Measurements from ENCODE around the gene TUSC2. TPM values are rescaled to one million over a fixed set of nuclear protein-coding genes. Genes with fewer than 3 reads are reported as not detected.

TUSC2 gene
- total and polyA plus RNA-seq, 2 of the 13 experiments (the other 11 are each of a cell fraction or from before 2014, with no cell fraction given): 36.7 to 39.1 TPM

GRCh38 chr3:50299929-50300680, 27.9 kb downstream of the TUSC2 start (continued):
- TF ChIP-seq ZBTB10 (CRISPR knock-in tag; IDR thresholded peaks at IDR 0.05; ENCODE audit: borderline replicate concordance): no peak; the same call in 1 of the 2 replicates
- TF ChIP-seq KLF13 (CRISPR knock-in tag; IDR thresholded peaks at IDR 0.05): no peak
- TF ChIP-seq ZNF572 (CRISPR knock-in tag; IDR thresholded peaks at IDR 0.05): no peak
- no peak for TF ChIP-seq SP1 (IDR thresholded peaks at IDR 0.05)
- no peak for TF ChIP-seq SP1 (CRISPR knock-in tag; IDR thresholded peaks at IDR 0.05)
- no peak; the same call in 1 of the 2 replicates for TF ChIP-seq KAT8 (CRISPR knock-in tag; IDR thresholded peaks at IDR 0.05)
- no peak for TF ChIP-seq LCORL (IDR thresholded peaks at IDR 0.05)
- peak; percentile 35; the same call in 1 of the 2 replicates for TF ChIP-seq LCORL (CRISPR knock-in tag; IDR thresholded peaks at IDR 0.05)
- no peak for TF ChIP-seq MBNL3 (CRISPR knock-in tag; conservative IDR thresholded peaks at IDR 0.05)
- TF ChIP-seq CC2D1A (CRISPR knock-in tag; IDR thresholded peaks at IDR 0.05): no peak
- TF ChIP-seq ZNF883 (CRISPR knock-in tag; IDR thresholded peaks at IDR 0.05; ENCODE audit: not compliant biosample characterization): peak; percentile 53
- peak; percentile 2; the same call in 1 of the 2 replicates for TF ChIP-seq FOXP4 (CRISPR knock-in tag; IDR thresholded peaks at IDR 0.05)
- no peak for TF ChIP-seq ONECUT2 (CRISPR knock-in tag; IDR thresholded peaks at IDR 0.05)
- TF ChIP-seq ZNF782 (CRISPR knock-in tag; IDR thresholded peaks at IDR 0.05; ENCODE audit: borderline replicate concordance): 0 out of 2 replicates have a peak, but pooled peaks have one; percentile 5
- peak; percentile 96 for TF ChIP-seq ZBTB38 (CRISPR knock-in tag; IDR thresholded peaks at IDR 0.05)
- TF ChIP-seq POGZ (CRISPR knock-in tag; IDR thresholded peaks at IDR 0.05): 0 out of 2 replicates have a peak, but pooled peaks have one; percentile 1
- TF ChIP-seq NFE2 (CRISPR knock-in tag; IDR thresholded peaks at IDR 0.05): no peak
- TF ChIP-seq NFE2L1 (CRISPR knock-in tag; IDR thresholded peaks at IDR 0.05; ENCODE audit: borderline replicate concordance): no peak
- TF ChIP-seq TERF1 (CRISPR knock-in tag; IDR thresholded peaks at IDR 0.05): no peak
- TF ChIP-seq MED13 (CRISPR knock-in tag; IDR thresholded peaks at IDR 0.05): peak; percentile 12; the same call in 1 of the 2 replicates
- peak; percentile 30; the same call in 1 of the 2 replicates for TF ChIP-seq RBFOX2 (IDR thresholded peaks at IDR 0.05; ENCODE audit: low read depth, low read length)
- no peak; the same call in 1 of the 2 replicates for TF ChIP-seq ZMYM3 (CRISPR knock-in tag; IDR thresholded peaks at IDR 0.05)
- no peak for TF ChIP-seq YEATS4 (CRISPR knock-in tag; IDR thresholded peaks at IDR 0.05; ENCODE audit: borderline replicate concordance)
- no peak for TF ChIP-seq ZBTB42 (CRISPR knock-in tag; IDR thresholded peaks at IDR 0.05)
- TF ChIP-seq PHF21A (CRISPR knock-in tag; IDR thresholded peaks at IDR 0.05): no peak; the same call in none of the 2 replicates
- TF ChIP-seq NFYB (CRISPR knock-in tag; IDR thresholded peaks at IDR 0.05): no peak
- TF ChIP-seq ZNF709 (CRISPR knock-in tag; IDR thresholded peaks at IDR 0.05): 0 out of 2 replicates have a peak, but pooled peaks have one; percentile 48

All from HepG2 (cell line).